NB4 (cell line): Measurements from ENCODE around the gene GNAO1.

Source experiments
- MYC ChIP-seq: IDR thresholded peaks from 2 replicates; pipeline ENCODE4 v1.6.1; 2011; ENCODE audit warnings: low read depth, low read length
- POLR2A ChIP-seq: IDR thresholded peaks from 2 replicates; pipeline ENCODE4 v1.6.1; 2011; ENCODE audit warnings: mild to moderate bottlenecking; ENCODE audit not compliant: insufficient read length; ENCODE audit errors: extremely low read depth
- TF ChIP-seq, protein P1 (sequence below): IDR thresholded peaks from one replicate; pipeline ENCODE4 v1.5.1; 2012; ENCODE audit warnings: low read depth, low read length

DNA sequence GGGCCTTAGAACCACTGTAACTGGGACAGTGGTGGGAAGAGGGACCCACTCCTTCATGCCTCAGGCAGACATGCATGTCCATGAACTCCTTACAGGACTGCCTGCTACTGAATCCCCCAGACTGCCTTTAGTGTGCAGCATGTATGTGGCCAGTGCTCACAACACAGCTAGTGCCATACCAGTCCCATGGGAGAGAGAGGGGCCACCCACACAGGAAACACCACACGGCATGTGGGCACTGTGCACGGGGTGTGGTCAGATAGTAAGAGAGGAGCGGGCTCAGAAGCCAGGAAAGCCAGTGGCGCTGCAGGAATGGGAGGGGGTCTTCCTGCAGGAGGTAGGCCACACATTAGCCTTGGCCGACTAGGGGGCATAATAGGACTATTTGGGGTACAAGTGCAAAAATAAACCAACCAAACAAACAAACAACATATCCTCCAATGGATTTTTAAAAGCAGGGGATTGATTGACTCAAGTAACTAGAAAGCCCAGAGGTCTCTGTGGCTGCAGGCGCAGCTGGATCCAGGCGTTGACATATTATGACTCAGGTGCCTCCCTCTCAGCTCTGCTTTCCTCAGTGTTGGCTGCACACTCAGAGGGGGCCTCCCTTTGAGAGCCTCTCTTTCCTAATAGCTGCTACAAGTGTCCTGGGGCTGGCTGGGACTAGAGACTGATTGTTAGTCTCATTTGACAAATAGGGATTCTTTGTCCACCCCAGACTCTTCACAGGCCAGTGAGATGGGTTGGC, 129.7 kb downstream of the GNAO1 start:
- TF ChIP-seq, protein P1, sequence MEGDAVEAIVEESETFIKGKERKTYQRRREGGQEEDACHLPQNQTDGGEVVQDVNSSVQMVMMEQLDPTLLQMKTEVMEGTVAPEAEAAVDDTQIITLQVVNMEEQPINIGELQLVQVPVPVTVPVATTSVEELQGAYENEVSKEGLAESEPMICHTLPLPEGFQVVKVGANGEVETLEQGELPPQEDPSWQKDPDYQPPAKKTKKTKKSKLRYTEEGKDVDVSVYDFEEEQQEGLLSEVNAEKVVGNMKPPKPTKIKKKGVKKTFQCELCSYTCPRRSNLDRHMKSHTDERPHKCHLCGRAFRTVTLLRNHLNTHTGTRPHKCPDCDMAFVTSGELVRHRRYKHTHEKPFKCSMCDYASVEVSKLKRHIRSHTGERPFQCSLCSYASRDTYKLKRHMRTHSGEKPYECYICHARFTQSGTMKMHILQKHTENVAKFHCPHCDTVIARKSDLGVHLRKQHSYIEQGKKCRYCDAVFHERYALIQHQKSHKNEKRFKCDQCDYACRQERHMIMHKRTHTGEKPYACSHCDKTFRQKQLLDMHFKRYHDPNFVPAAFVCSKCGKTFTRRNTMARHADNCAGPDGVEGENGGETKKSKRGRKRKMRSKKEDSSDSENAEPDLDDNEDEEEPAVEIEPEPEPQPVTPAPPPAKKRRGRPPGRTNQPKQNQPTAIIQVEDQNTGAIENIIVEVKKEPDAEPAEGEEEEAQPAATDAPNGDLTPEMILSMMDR = no peak
- TF ChIP-seq POLR2A = no peak
- TF ChIP-seq MYC = no peak
